Measurements from ENCODE around the gene SMAP1.

Gene SMAP1

GRCh38 chr6:70900047-70900446, 232.4 kb downstream of the SMAP1 start:
- H3K27ac ChIP-seq = no peak overlapping the region
- TF ChIP-seq CTCF (IDR thresholded peaks at IDR 0.05) = no peak
- TF ChIP-seq ZFX (IDR thresholded peaks at IDR 0.05; ENCODE audit: borderline replicate concordance) = no peak

GRCh38 chr6:70901324-70901723, 233.6 kb downstream of the SMAP1 start:
- TF ChIP-seq CTCF (IDR thresholded peaks at IDR 0.05) (peak; percentile 52), ZFX (IDR thresholded peaks at IDR 0.05; ENCODE audit: borderline replicate concordance) (no peak)
- no peak overlapping the region for H3K27ac ChIP-seq

GRCh38 chr6:70903665-70904452, 236.2 kb downstream of the SMAP1 start:
- no peak for TF ChIP-seq CTCF (IDR thresholded peaks at IDR 0.05)
- TF ChIP-seq ZFX (IDR thresholded peaks at IDR 0.05; ENCODE audit: borderline replicate concordance) = no peak
- no peak overlapping the region for H3K27ac ChIP-seq

- no peak for TF ChIP-seq CTCF (IDR thresholded peaks at IDR 0.05)
- TF ChIP-seq ZFX (IDR thresholded peaks at IDR 0.05; ENCODE audit: borderline replicate concordance) = no peak
Measured at GRCh38 chr6:70905742-70906141, 238.1 kb downstream of the SMAP1 start.

More at GRCh38 chr6:70905742-70906141, 238.1 kb downstream of the SMAP1 start:
- H3K27ac ChIP-seq = no peak overlapping the region
